ENCODE data around the gene FAM3C.

DNA sequence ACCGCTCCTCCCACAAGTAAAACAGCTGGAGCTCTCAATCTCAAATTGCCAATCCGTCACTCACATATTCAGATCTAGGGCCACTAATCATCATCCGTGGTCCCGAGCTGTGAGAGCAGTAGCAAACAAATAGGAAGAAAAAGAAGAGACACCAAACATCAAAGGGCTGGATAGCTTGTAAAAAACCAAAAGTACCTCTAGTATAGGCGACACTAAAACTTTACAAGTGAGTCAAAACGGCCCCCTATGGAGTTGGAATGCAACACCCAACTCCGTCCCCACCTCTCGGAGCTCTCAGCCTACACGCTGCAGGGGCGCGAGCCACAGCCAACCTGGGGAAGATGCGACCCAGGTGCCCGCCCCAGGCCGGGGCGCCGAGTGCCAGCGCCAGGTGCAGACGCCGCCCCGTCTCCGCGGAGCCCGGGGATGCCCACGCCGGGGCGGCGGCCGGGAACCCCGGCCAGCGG is 581 bp downstream of the FAM3C start:
- TF ChIP-seq, protein P1, sequence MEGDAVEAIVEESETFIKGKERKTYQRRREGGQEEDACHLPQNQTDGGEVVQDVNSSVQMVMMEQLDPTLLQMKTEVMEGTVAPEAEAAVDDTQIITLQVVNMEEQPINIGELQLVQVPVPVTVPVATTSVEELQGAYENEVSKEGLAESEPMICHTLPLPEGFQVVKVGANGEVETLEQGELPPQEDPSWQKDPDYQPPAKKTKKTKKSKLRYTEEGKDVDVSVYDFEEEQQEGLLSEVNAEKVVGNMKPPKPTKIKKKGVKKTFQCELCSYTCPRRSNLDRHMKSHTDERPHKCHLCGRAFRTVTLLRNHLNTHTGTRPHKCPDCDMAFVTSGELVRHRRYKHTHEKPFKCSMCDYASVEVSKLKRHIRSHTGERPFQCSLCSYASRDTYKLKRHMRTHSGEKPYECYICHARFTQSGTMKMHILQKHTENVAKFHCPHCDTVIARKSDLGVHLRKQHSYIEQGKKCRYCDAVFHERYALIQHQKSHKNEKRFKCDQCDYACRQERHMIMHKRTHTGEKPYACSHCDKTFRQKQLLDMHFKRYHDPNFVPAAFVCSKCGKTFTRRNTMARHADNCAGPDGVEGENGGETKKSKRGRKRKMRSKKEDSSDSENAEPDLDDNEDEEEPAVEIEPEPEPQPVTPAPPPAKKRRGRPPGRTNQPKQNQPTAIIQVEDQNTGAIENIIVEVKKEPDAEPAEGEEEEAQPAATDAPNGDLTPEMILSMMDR (IDR thresholded peaks at IDR 0.05): no peak
- TF ChIP-seq POLR2A (IDR thresholded peaks at IDR 0.05) (no peak), POLR2AphosphoS5 (IDR thresholded peaks at IDR 0.05) (no peak)

All from stomach (tissue), 4 donors.